Suprapubic skin (tissue), 4 donors: ENCODE measurements around the gene SUSD4. TPM values are rescaled to one million over a fixed set of nuclear protein-coding genes. Genes with fewer than 3 reads are reported as not detected.
A peak's percentile ranks its signal among the peaks of the same experiment; 100 is the strongest.

Source experiments
- DNase-seq, 2 donors: peaks; one replicate each; pipeline ENCODE4 v3.0.0-alpha.2; 2019; ENCODE audit warnings: low spot score in 2 of 2
- H3K27ac ChIP-seq: fragments of 200-600 bp; sonication (generic); one replicate; pipeline ENCODE4 v1.5.1; 2019
- H3K27me3 ChIP-seq: fragments of 200-600 bp; sonication (generic); one replicate; pipeline ENCODE4 v1.5.1; 2019
- H3K36me3 ChIP-seq: fragments of 200-600 bp; sonication (generic); one replicate; pipeline ENCODE4 v1.5.1; 2019
- H3K4me1 ChIP-seq: fragments of 200-600 bp; sonication (generic); one replicate; pipeline ENCODE4 v1.5.1; 2019
- H3K4me3 ChIP-seq: fragments of 200-600 bp; sonication (generic); one replicate; pipeline ENCODE4 v1.5.1; 2019; ENCODE audit warnings: mild to moderate bottlenecking
- H3K9me3 ChIP-seq: fragments of 200-600 bp; sonication (generic); one replicate; pipeline ENCODE4 v1.5.1; 2019
- CTCF ChIP-seq, 2 donors: fragments of 200-600 bp in 1 of 2; fragments of 450-650 bp in 1 of 2; sonication (generic) in 1 of 2; IDR thresholded peaks; one replicate each; pipeline ENCODE4 v1.5.1; 2016 to 2019; ENCODE audit warnings: antibody characterized with exemption in 2 of 2, mild to moderate bottlenecking in 1 of 2, moderate library complexity in 1 of 2
- EP300 ChIP-seq: sonication (generic); formaldehyde crosslinking; IDR thresholded peaks from one replicate; pipeline ENCODE4 v1.6.1; 2017; ENCODE audit warnings: antibody characterized with exemption
- POLR2A ChIP-seq, 2 donors: fragments of 450-650 bp; IDR thresholded peaks; one replicate each; pipeline ENCODE4 v1.6.1; 2017; ENCODE audit warnings: antibody characterized with exemption in 2 of 2, mild to moderate bottlenecking in 2 of 2, moderate library complexity in 2 of 2
- POLR2AphosphoS5 ChIP-seq, 3 donors: sonication (generic); formaldehyde crosslinking; IDR thresholded peaks; one replicate each; pipeline ENCODE4 v1.6.1; 2017; ENCODE audit warnings: antibody characterized with exemption in 3 of 3
- WGBS: methylation state at CpG from one replicate; pipeline ENCODE4 v1.1.5; 2018; 5-methylcytosine and 5-hydroxymethylcytosine counted together
- total RNA-seq, 4 donors: library from RNA; depleted of rRNA; stranded (reverse); fragments of >200 nt; gene quantifications; one replicate each; pipeline ENCODE4 v1.1.0, GENCODE V29; 2016

Gene SUSD4
- total RNA-seq, 4 donors from 2014 or later, result 3.3 to 11.3 (median 6.7) TPM

- Histone ChIP-seq H3K27ac (no peak overlapping the region), H3K9me3 (no peaks in the 10 kb centered on the region), H3K4me3 (no peak overlapping the region), H3K36me3 (no peaks in the 10 kb centered on the region), H3K4me1 (peaks cover 17% of the 10 kb centered on the region), H3K27me3 (no peaks in the 10 kb centered on the region)
- peak in 1 of 2 donors; percentile 38 for DNase-seq
- 60% methylated on average over 6 of the region's 6 CpGs for WGBS
- no peak for TF ChIP-seq EP300
Measured at GRCh38 chr1:223248001-223248769, 115.8 kb downstream of the SUSD4 start.

GRCh38 chr1:223246476-223247112 lies 117.4 kb downstream of the SUSD4 start:
- no peak for TF ChIP-seq CTCF (IDR thresholded peaks at IDR 0.05)
- TF ChIP-seq POLR2AphosphoS5 (IDR thresholded peaks at IDR 0.05), result no peak
- TF ChIP-seq POLR2A (IDR thresholded peaks at IDR 0.05), result no peak
- TF ChIP-seq EP300, result no peak
- Histone ChIP-seq H3K4me3 (no peak overlapping the region), H3K4me1 (peaks cover 17% of the 10 kb centered on the region), H3K27me3 (no peaks in the 10 kb centered on the region), H3K9me3 (no peaks in the 10 kb centered on the region), H3K27ac (no peak overlapping the region), H3K36me3 (no peaks in the 10 kb centered on the region)
- 75% methylated on average over 5 of the region's 5 CpGs for WGBS
- DNase-seq, result peak in 1 of 2 donors; percentile 31

DNA sequence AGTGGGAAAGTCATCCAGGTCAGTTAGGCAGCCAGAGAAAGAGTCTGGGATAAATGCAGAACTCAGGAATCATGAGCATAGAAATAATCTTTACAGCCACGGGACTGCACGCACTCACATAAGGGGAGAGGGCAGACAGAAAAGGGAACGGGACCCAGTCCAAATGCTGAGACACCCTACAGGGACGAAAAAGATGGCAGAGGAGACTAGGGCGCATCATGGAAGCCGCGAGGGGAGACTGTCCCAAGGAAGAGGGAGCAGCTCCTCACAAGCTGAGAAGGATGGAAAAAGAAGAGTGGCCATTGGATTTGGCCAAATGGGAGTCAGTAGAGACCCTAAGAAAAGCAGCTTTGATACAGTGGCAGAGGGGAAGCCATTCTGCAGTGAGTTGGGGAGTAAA lies 118.0 kb downstream of the SUSD4 start:
- Histone ChIP-seq H3K4me3 (no peak overlapping the region), H3K27me3 (no peaks in the 10 kb centered on the region), H3K27ac (no peak overlapping the region), H3K4me1 (peaks cover 16% of the 10 kb centered on the region), H3K9me3 (no peaks in the 10 kb centered on the region), H3K36me3 (no peaks in the 10 kb centered on the region)
- WGBS, result 93% methylated on average over 7 of the region's 7 CpGs
- peak in 1 of 2 donors; percentile 29 for DNase-seq
- TF ChIP-seq POLR2AphosphoS5 (IDR thresholded peaks at IDR 0.05), result no peak
- TF ChIP-seq CTCF (IDR thresholded peaks at IDR 0.05), result no peak
- TF ChIP-seq EP300, result no peak
- no peak for TF ChIP-seq POLR2A (IDR thresholded peaks at IDR 0.05)

GRCh38 chr1:223245411-223245810 lies 118.6 kb downstream of the SUSD4 start:
- TF ChIP-seq POLR2A (IDR thresholded peaks at IDR 0.05) (no peak), EP300 (no peak), CTCF (IDR thresholded peaks at IDR 0.05) (no peak), POLR2AphosphoS5 (IDR thresholded peaks at IDR 0.05) (no peak)
- peak in 1 of 2 donors; percentile 22 for DNase-seq
- Histone ChIP-seq H3K27ac (no peak overlapping the region), H3K36me3 (no peaks in the 10 kb centered on the region), H3K4me3 (no peak overlapping the region), H3K4me1 (peaks cover 11% of the 10 kb centered on the region), H3K27me3 (no peaks in the 10 kb centered on the region), H3K9me3 (no peaks in the 10 kb centered on the region)
- WGBS, result 96% methylated on average over 5 of the region's 5 CpGs

- TF ChIP-seq CTCF (IDR thresholded peaks at IDR 0.05), result no peak
- Histone ChIP-seq H3K27ac (no peak overlapping the region), H3K4me3 (no peak overlapping the region), H3K27me3 (no peaks in the 10 kb centered on the region), H3K9me3 (no peaks in the 10 kb centered on the region), H3K4me1 (peaks cover 5% of the 10 kb centered on the region), H3K36me3 (no peaks in the 10 kb centered on the region)
- DNase-seq, result peak in 1 of 2 donors; percentile 31
- WGBS, result 79% methylated on average over 4 of the region's 4 CpGs
Measured at GRCh38 chr1:223244366-223245103, 119.4 kb downstream of the SUSD4 start.
